Measurements from ENCODE around the gene SPINT3. TPM values are rescaled to one million over a fixed set of nuclear protein-coding genes. Genes with fewer than 3 reads are reported as not detected.

Gene SPINT3
- total RNA-seq, 2 experiments from 2014 or later = not detected

- Histone ChIP-seq H3K9me3 (ENCODE audit: control insufficient read depth in 1 of 2, insufficient read depth in 1 of 2, low read length in 2 of 2) (no peaks in the 10 kb centered on the region), H3K27ac (ENCODE audit: low read depth in 1 of 2, low read length in 2 of 2) (no peak overlapping the region), H3K4me1 (ENCODE audit: insufficient read depth, low read length) (no peaks in the 10 kb centered on the region), H3K27me3 (ENCODE audit: control insufficient read depth in 1 of 2, insufficient read depth in 2 of 2, low read length in 2 of 2) (peaks cover 3 to 15% of the 10 kb centered on the region in 2 experiments), H3K4me3 (ENCODE audit: low read length) (no peak overlapping the region), H3K36me3 (ENCODE audit: insufficient read depth, low read length) (no peaks in the 10 kb centered on the region)
- no peaks in the 10 kb centered on the region for H3K4me1 Mint-ChIP-seq (ENCODE audit: low read depth)
- ChIA-PET POLR2A (no interaction called here), CTCF (no interaction called here)
- ATAC-seq (ENCODE audit: poor library complexity) (no peak), DNase-seq (no peak)
- no peaks in the 10 kb centered on the region for H3K9me3 Mint-ChIP-seq
- H3K36me3 Mint-ChIP-seq (ENCODE audit: low read depth) = no peaks in the 10 kb centered on the region
- H3K4me3 Mint-ChIP-seq = no peak overlapping the region
- intact Hi-C loops (cut with DNase I, micrococcal nuclease) = no loop called here
- H3K27me3 Mint-ChIP-seq = peaks cover 67% of the 10 kb centered on the region
- no peak overlapping the region for H3K27ac Mint-ChIP-seq
- no peak for TF ChIP-seq CTCF (IDR thresholded peaks at IDR 0.05)
Observed at GRCh38 chr20:45523821-45524220, 8.4 kb upstream of the SPINT3 start.

GRCh38 chr20:45518282-45518681 lies 2.9 kb upstream of the SPINT3 start:
- H3K4me1 Mint-ChIP-seq (ENCODE audit: low read depth) = no peaks in the 10 kb centered on the region
- Histone ChIP-seq H3K27me3 (ENCODE audit: control insufficient read depth in 1 of 2, insufficient read depth in 2 of 2, low read length in 2 of 2) (peaks cover 0 to 3% of the 10 kb centered on the region in 2 experiments), H3K36me3 (ENCODE audit: insufficient read depth, low read length) (no peaks in the 10 kb centered on the region), H3K4me3 (ENCODE audit: low read length) (no peak overlapping the region), H3K4me1 (ENCODE audit: insufficient read depth, low read length) (no peaks in the 10 kb centered on the region), H3K27ac (ENCODE audit: low read depth in 1 of 2, low read length in 2 of 2) (no peak overlapping the region), H3K9me3 (ENCODE audit: control insufficient read depth in 1 of 2, insufficient read depth in 1 of 2, low read length in 2 of 2) (no peaks in the 10 kb centered on the region)
- DNase-seq = no peak
- POLR2A ChIA-PET = no interaction called here
- no peak for ATAC-seq (ENCODE audit: poor library complexity)
- no peaks in the 10 kb centered on the region for H3K9me3 Mint-ChIP-seq
- no peak for TF ChIP-seq CTCF (IDR thresholded peaks at IDR 0.05)
- H3K4me3 Mint-ChIP-seq = no peak overlapping the region
- H3K27ac Mint-ChIP-seq = no peak overlapping the region
- intact Hi-C loops (cut with DNase I, micrococcal nuclease) = no loop called here
- CTCF ChIA-PET = no interaction called here
- peaks cover 38% of the 10 kb centered on the region for H3K27me3 Mint-ChIP-seq
- no peaks in the 10 kb centered on the region for H3K36me3 Mint-ChIP-seq (ENCODE audit: low read depth)

GRCh38 chr20:45510242-45510862 lies 5.1 kb downstream of the SPINT3 start:
- Mint-ChIP-seq H3K27me3 (peaks cover 63% of the 10 kb centered on the region), H3K4me1 (ENCODE audit: low read depth) (no peaks in the 10 kb centered on the region), H3K9me3 (no peaks in the 10 kb centered on the region), H3K27ac (no peak overlapping the region), H3K36me3 (ENCODE audit: low read depth) (no peaks in the 10 kb centered on the region), H3K4me3 (no peak overlapping the region)
- Histone ChIP-seq H3K27me3 (ENCODE audit: control insufficient read depth in 1 of 2, insufficient read depth in 2 of 2, low read length in 2 of 2) (peaks cover 2 to 13% of the 10 kb centered on the region in 2 experiments), H3K4me1 (ENCODE audit: insufficient read depth, low read length) (no peaks in the 10 kb centered on the region), H3K9me3 (ENCODE audit: control insufficient read depth in 1 of 2, insufficient read depth in 1 of 2, low read length in 2 of 2) (no peaks in the 10 kb centered on the region), H3K27ac (ENCODE audit: low read depth in 1 of 2, low read length in 2 of 2) (no peak overlapping the region), H3K36me3 (ENCODE audit: insufficient read depth, low read length) (no peaks in the 10 kb centered on the region), H3K4me3 (ENCODE audit: low read length) (no peak overlapping the region)
- ChIA-PET POLR2A (no interaction called here), CTCF (no interaction called here)
- DNase-seq (no peak), ATAC-seq (ENCODE audit: poor library complexity) (no peak)
- no peak for TF ChIP-seq CTCF (IDR thresholded peaks at IDR 0.05)
- intact Hi-C loops (cut with DNase I, micrococcal nuclease) = no loop called here

Measured in CD4-positive, alpha-beta T cell (primary cell).